ENCODE results near the gene SLC4A3. TPM values are rescaled to one million over a fixed set of nuclear protein-coding genes. Genes with fewer than 3 reads are reported as not detected.
A peak's percentile ranks its signal among the peaks of the same experiment; 100 is the strongest.

Gene SLC4A3
- total and polyA plus RNA-seq, 2 of the 13 experiments (the other 11 are each of a cell fraction or from before 2014, with no cell fraction given): 0.18 to 0.95 TPM

DNA sequence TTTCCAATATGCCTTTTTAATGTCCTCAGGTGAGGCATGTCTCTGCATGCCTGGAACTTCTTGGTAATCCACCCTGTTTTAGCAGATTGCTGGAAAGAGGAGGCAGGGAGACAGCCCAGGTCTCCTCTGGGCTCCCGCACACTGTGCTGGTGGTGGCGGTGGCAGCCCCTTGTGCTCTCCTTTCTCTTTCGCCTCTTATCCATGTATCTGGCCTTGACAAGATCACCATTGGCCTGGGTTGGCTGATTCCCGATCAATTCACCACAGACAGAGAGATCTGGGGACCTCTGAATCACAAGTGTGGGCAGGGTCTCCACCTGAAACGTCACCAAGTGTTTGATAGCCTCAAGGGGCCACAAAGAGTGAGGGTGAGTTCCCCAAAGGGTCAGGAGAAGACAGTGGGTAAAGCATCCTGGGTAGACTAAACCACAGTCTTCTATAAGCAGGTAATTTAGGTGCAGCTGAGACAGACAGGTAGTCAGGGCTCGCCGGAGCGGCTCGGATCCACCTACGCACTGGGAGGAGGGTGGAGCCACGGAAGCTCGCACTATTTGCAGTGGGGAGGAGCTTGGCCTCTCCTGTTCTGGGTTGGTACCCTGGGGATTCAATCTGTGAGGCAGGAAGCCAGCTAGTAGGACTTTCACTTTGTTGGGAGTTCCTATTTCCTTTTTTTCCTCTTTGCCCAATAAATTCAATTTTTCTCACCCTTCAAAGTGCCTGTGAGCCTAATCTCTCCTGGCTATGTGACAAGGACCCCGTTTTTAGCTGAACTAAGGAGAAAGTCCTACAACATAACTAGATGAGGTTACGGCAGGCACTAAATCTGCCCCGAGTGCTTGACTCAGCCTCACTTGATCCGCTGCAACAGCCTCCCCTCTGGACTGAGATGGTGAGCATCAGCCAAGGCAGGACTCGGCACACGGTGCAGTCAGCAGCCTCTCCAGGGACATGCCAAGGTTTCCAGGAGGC lies 57.6 kb downstream of the SLC4A3 start (continued):
- TF ChIP-seq, protein P1, sequence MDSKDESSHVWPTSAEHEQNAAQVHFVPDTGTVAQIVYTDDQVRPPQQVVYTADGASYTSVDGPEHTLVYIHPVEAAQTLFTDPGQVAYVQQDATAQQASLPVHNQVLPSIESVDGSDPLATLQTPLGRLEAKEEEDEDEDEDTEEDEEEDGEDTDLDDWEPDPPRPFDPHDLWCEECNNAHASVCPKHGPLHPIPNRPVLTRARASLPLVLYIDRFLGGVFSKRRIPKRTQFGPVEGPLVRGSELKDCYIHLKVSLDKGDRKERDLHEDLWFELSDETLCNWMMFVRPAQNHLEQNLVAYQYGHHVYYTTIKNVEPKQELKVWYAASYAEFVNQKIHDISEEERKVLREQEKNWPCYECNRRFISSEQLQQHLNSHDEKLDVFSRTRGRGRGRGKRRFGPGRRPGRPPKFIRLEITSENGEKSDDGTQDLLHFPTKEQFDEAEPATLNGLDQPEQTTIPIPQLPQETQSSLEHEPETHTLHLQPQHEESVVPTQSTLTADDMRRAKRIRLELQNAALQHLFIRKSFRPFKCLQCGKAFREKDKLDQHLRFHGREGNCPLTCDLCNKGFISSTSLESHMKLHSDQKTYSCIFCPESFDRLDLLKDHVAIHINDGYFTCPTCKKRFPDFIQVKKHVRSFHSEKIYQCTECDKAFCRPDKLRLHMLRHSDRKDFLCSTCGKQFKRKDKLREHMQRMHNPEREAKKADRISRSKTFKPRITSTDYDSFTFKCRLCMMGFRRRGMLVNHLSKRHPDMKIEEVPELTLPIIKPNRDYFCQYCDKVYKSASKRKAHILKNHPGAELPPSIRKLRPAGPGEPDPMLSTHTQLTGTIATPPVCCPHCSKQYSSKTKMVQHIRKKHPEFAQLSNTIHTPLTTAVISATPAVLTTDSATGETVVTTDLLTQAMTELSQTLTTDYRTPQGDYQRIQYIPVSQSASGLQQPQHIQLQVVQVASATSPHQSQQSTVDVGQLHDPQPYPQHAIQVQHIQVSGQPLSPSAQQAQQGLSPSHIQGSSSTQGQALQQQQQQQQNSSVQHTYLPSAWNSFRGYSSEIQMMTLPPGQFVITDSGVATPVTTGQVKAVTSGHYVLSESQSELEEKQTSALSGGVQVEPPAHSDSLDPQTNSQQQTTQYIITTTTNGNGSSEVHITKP (CRISPR knock-in tag; IDR thresholded peaks at IDR 0.05; ENCODE audit: low read depth): no peak
- TF ChIP-seq ZNF24 (IDR thresholded peaks at IDR 0.05) (no peak), ZNF274 (CRISPR knock-in tag; IDR thresholded peaks at IDR 0.05) (peak; percentile 63; the same call in 1 of the 2 replicates), NFYB (CRISPR knock-in tag; IDR thresholded peaks at IDR 0.05) (peak; percentile 61), POLR2A (IDR thresholded peaks at IDR 0.05; ENCODE audit: insufficient read depth in 1 of 2, low read depth in 2 of 2, low read length in 2 of 2) (peak in 1 of 2 experiments; percentile 24; a peak in 1 of 4 replicates), ZNF331 (CRISPR knock-in tag; IDR thresholded peaks at IDR 0.05) (peak; percentile 27; the same call in 1 of the 2 replicates), CREB1 (IDR thresholded peaks at IDR 0.05) (0 out of 2 replicates have a peak, but pooled peaks have one; percentile 2), CREB1 (CRISPR knock-in tag; IDR thresholded peaks at IDR 0.05) (no peak), NRL (CRISPR knock-in tag; IDR thresholded peaks at IDR 0.05; ENCODE audit: borderline replicate concordance) (no peak), ZNF44 (CRISPR knock-in tag; IDR thresholded peaks at IDR 0.05) (0 out of 2 replicates have a peak, but pooled peaks have one; percentile 87), ZNF432 (CRISPR knock-in tag; IDR thresholded peaks at IDR 0.05; ENCODE audit: borderline replicate concordance) (no peak), ZNF605 (CRISPR knock-in tag; IDR thresholded peaks at IDR 0.05) (no peak), SNAPC5 (CRISPR knock-in tag; IDR thresholded peaks at IDR 0.05; ENCODE audit: borderline replicate concordance) (peak; percentile 93), ZFX (CRISPR knock-in tag; IDR thresholded peaks at IDR 0.05; ENCODE audit: low read depth) (peak; percentile 40; the same call in 1 of the 2 replicates), ZNF446 (CRISPR knock-in tag; IDR thresholded peaks at IDR 0.05) (no peak), KDM2A (CRISPR knock-in tag; IDR thresholded peaks at IDR 0.05; ENCODE audit: borderline replicate concordance, low read depth) (peak; percentile 29; the same call in 1 of the 2 replicates)
- TF ChIP-seq, protein P2, sequence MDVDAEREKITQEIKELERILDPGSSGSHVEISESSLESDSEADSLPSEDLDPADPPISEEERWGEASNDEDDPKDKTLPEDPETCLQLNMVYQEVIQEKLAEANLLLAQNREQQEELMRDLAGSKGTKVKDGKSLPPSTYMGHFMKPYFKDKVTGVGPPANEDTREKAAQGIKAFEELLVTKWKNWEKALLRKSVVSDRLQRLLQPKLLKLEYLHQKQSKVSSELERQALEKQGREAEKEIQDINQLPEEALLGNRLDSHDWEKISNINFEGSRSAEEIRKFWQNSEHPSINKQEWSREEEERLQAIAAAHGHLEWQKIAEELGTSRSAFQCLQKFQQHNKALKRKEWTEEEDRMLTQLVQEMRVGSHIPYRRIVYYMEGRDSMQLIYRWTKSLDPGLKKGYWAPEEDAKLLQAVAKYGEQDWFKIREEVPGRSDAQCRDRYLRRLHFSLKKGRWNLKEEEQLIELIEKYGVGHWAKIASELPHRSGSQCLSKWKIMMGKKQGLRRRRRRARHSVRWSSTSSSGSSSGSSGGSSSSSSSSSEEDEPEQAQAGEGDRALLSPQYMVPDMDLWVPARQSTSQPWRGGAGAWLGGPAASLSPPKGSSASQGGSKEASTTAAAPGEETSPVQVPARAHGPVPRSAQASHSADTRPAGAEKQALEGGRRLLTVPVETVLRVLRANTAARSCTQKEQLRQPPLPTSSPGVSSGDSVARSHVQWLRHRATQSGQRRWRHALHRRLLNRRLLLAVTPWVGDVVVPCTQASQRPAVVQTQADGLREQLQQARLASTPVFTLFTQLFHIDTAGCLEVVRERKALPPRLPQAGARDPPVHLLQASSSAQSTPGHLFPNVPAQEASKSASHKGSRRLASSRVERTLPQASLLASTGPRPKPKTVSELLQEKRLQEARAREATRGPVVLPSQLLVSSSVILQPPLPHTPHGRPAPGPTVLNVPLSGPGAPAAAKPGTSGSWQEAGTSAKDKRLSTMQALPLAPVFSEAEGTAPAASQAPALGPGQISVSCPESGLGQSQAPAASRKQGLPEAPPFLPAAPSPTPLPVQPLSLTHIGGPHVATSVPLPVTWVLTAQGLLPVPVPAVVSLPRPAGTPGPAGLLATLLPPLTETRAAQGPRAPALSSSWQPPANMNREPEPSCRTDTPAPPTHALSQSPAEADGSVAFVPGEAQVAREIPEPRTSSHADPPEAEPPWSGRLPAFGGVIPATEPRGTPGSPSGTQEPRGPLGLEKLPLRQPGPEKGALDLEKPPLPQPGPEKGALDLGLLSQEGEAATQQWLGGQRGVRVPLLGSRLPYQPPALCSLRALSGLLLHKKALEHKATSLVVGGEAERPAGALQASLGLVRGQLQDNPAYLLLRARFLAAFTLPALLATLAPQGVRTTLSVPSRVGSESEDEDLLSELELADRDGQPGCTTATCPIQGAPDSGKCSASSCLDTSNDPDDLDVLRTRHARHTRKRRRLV (CRISPR knock-in tag; IDR thresholded peaks at IDR 0.05): peak; percentile 99
- TF ChIP-seq, protein P3, sequence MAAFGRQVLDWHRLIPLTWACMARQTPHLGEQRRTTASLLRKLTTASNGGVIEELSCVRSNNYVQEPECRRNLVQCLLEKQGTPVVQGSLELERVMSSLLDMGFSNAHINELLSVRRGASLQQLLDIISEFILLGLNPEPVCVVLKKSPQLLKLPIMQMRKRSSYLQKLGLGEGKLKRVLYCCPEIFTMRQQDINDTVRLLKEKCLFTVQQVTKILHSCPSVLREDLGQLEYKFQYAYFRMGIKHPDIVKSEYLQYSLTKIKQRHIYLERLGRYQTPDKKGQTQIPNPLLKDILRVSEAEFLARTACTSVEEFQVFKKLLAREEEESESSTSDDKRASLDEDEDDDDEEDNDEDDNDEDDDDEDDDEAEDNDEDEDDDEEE (CRISPR knock-in tag; IDR thresholded peaks at IDR 0.05): no peak; the same call in 1 of the 2 replicates
